ENCODE results near the gene DCAF5. TPM values are rescaled to one million over a fixed set of nuclear protein-coding genes. Genes with fewer than 3 reads are reported as not detected.
A peak's percentile ranks its signal among the peaks of the same experiment; 100 is the strongest.

The DCAF5 gene
- total and polyA plus RNA-seq, 2 of the 13 experiments (the other 11 are each of a cell fraction or from before 2014, with no cell fraction given), result 13.4 to 31.6 TPM

DNA sequence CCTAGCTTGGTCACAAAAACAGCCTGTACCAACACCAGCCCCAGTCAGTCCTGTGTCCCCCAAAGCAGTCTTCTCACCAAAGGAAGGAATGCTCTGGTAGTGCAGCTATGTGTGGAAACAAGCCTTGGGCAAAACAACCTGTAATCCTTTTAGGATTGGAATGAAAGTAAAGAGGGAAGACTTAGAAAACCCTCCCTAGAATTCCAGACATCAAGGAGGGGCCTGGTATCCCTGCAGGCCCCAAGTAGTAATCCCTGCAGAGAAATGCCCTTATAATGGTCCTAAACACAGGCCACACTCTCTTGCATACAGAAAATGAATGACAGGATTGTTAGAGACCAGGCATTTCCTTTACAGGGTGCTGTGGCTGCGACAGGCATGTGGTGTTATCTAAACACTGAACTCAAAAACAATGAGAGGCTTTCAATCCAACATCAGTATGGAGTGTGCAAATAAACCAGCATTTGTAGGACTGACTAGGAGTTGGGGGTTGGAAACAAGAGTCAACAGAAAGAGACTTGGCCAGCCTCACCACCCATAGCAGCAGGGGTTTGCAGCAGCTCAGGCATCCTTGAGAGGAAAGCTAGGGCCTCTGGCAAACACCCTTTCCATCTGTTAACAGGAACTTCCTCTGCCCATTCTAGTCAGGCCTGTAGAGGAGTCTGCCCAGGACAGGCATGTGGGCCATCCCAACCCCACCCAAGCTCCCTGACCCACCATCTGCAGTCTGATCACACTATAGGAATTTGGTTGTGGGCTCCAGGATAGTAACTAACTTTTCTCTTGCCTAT, 59.1 kb downstream of the DCAF5 start (continued):
- TF ChIP-seq ZNF720 (CRISPR knock-in tag; IDR thresholded peaks at IDR 0.05), result no peak
- TF ChIP-seq CCAR2 (optimal IDR thresholded peaks at IDR 0.05; ENCODE audit: low read depth, low read length), result no peak
- TF ChIP-seq ZNF260 (CRISPR knock-in tag; IDR thresholded peaks at IDR 0.05; ENCODE audit: borderline replicate concordance, low read depth), result no peak
- TF ChIP-seq ARNTL (CRISPR knock-in tag; IDR thresholded peaks at IDR 0.05), result peak; percentile 55; the same call in 1 of the 2 replicates
- no peak for TF ChIP-seq ZNF749 (CRISPR knock-in tag; IDR thresholded peaks at IDR 0.05; ENCODE audit: borderline replicate concordance)
- TF ChIP-seq, protein P1, sequence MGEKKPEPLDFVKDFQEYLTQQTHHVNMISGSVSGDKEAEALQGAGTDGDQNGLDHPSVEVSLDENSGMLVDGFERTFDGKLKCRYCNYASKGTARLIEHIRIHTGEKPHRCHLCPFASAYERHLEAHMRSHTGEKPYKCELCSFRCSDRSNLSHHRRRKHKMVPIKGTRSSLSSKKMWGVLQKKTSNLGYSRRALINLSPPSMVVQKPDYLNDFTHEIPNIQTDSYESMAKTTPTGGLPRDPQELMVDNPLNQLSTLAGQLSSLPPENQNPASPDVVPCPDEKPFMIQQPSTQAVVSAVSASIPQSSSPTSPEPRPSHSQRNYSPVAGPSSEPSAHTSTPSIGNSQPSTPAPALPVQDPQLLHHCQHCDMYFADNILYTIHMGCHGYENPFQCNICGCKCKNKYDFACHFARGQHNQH (CRISPR knock-in tag; IDR thresholded peaks at IDR 0.05), result peak; percentile 53; the same call in 1 of the 2 replicates
- TF ChIP-seq NFIC (IDR thresholded peaks at IDR 0.05; ENCODE audit: low read length), result 0 out of 2 replicates have a peak, but pooled peaks have one; percentile 25
- TF ChIP-seq, protein P2, sequence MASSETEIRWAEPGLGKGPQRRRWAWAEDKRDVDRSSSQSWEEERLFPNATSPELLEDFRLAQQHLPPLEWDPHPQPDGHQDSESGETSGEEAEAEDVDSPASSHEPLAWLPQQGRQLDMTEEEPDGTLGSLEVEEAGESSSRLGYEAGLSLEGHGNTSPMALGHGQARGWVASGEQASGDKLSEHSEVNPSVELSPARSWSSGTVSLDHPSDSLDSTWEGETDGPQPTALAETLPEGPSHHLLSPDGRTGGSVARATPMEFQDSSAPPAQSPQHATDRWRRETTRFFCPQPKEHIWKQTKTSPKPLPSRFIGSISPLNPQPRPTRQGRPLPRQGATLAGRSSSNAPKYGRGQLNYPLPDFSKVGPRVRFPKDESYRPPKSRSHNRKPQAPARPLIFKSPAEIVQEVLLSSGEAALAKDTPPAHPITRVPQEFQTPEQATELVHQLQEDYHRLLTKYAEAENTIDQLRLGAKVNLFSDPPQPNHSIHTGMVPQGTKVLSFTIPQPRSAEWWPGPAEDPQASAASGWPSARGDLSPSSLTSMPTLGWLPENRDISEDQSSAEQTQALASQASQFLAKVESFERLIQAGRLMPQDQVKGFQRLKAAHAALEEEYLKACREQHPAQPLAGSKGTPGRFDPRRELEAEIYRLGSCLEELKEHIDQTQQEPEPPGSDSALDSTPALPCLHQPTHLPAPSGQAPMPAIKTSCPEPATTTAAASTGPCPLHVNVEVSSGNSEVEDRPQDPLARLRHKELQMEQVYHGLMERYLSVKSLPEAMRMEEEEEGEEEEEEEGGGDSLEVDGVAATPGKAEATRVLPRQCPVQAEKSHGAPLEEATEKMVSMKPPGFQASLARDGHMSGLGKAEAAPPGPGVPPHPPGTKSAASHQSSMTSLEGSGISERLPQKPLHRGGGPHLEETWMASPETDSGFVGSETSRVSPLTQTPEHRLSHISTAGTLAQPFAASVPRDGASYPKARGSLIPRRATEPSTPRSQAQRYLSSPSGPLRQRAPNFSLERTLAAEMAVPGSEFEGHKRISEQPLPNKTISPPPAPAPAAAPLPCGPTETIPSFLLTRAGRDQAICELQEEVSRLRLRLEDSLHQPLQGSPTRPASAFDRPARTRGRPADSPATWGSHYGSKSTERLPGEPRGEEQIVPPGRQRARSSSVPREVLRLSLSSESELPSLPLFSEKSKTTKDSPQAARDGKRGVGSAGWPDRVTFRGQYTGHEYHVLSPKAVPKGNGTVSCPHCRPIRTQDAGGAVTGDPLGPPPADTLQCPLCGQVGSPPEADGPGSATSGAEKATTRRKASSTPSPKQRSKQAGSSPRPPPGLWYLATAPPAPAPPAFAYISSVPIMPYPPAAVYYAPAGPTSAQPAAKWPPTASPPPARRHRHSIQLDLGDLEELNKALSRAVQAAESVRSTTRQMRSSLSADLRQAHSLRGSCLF (CRISPR knock-in tag; IDR thresholded peaks at IDR 0.05; ENCODE audit: borderline replicate concordance), result no peak
- TF ChIP-seq MXI1 (IDR thresholded peaks at IDR 0.05; ENCODE audit: borderline replicate concordance, low read depth, low read length), result peak; percentile 67; the same call in 1 of the 3 replicates
- TF ChIP-seq, protein P3, sequence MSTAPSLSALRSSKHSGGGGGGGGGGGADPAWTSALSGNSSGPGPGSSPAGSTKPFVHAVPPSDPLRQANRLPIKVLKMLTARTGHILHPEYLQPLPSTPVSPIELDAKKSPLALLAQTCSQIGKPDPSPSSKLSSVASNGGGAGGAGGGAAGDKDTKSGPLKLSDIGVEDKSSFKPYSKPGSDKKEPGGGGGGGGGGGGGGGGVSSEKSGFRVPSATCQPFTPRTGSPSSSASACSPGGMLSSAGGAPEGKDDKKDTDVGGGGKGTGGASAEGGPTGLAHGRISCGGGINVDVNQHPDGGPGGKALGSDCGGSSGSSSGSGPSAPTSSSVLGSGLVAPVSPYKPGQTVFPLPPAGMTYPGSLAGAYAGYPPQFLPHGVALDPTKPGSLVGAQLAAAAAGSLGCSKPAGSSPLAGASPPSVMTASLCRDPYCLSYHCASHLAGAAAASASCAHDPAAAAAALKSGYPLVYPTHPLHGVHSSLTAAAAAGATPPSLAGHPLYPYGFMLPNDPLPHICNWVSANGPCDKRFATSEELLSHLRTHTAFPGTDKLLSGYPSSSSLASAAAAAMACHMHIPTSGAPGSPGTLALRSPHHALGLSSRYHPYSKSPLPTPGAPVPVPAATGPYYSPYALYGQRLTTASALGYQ (CRISPR knock-in tag; IDR thresholded peaks at IDR 0.05), result 0 out of 2 replicates have a peak, but pooled peaks have one; percentile 52
- TF ChIP-seq RFXANK (CRISPR knock-in tag; IDR thresholded peaks at IDR 0.05), result no peak
- 0 out of 2 replicates have a peak, but pooled peaks have one; percentile 24 for TF ChIP-seq ARNT2 (CRISPR knock-in tag; IDR thresholded peaks at IDR 0.05; ENCODE audit: low read depth)
- 0 out of 2 replicates have a peak, but pooled peaks have one; percentile 26 for TF ChIP-seq KDM6A (CRISPR knock-in tag; IDR thresholded peaks at IDR 0.05; ENCODE audit: low read depth)
- TF ChIP-seq, protein P4, sequence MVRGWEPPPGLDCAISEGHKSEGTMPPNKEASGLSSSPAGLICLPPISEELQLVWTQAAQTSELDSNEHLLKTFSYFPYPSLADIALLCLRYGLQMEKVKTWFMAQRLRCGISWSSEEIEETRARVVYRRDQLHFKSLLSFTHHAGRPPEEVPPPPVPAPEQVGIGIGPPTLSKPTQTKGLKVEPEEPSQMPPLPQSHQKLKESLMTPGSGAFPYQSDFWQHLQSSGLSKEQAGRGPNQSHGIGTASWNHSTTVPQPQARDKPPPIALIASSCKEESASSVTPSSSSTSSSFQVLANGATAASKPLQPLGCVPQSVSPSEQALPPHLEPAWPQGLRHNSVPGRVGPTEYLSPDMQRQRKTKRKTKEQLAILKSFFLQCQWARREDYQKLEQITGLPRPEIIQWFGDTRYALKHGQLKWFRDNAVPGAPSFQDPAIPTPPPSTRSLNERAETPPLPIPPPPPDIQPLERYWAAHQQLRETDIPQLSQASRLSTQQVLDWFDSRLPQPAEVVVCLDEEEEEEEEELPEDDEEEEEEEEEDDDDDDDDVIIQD (CRISPR knock-in tag; IDR thresholded peaks at IDR 0.05; ENCODE audit: low read depth), result no peak; the same call in 1 of the 2 replicates
- TF ChIP-seq MYC (CRISPR knock-in tag; IDR thresholded peaks at IDR 0.05; ENCODE audit: borderline replicate concordance), result no peak
- no peak for TF ChIP-seq HOXA7 (CRISPR knock-in tag; IDR thresholded peaks at IDR 0.05)
- TF ChIP-seq, protein P5, sequence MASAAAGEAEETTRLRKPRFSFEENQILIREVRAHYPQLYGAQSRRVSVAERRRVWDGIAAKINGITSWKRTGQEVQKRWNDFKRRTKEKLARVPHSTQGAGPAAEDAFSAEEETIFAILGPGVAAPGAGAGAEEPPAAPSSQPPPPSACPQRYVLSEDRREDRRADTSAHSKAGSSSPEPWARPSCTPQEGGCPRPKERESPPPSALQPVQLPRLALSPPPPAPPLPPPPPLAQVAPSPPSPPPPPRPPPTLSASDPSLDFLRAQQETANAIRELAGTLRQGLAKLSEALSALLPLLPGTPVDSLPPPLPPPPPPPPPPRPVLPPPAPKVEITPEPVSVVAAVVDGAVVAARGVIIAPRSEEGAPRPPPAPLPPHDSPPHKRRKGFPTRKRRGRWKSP (CRISPR knock-in tag; IDR thresholded peaks at IDR 0.05), result peak; percentile 56; the same call in 1 of the 2 replicates
- no peak for TF ChIP-seq SP2 (CRISPR knock-in tag; IDR thresholded peaks at IDR 0.05)

Measured in HepG2 (cell line).